GM13976 (cell line): ENCODE measurements around the gene TOMM40L.

ENCODE experiments used
- DNase-seq: peaks from one replicate; pipeline ENCODE4 v3.0.0; 2012; ENCODE audit warnings: low spot score
- CTCF ChIP-seq: IDR thresholded peaks from 2 replicates; pipeline ENCODE4 v1.5.1; 2012; ENCODE audit warnings: borderline replicate concordance, mild to moderate bottlenecking; ENCODE audit not compliant: insufficient read depth; ENCODE audit errors: extremely low read depth, missing control alignments, control extremely low read depth
- in situ Hi-C: fragments of 300-500 bp; cut with MboI; formaldehyde crosslinking; loops from one replicate; pipeline ENCODE4 v1.12.0; 2022; ENCODE audit warnings: low sequenced_read_pairs, mixed read lengths, inconsistent platforms; ENCODE audit not compliant: unreplicated experiment

TOMM40L gene

GRCh38 chr1:161190962-161191521 is 34.8 kb upstream of the TOMM40L start:
- TF ChIP-seq CTCF, result no peak
- no peak for DNase-seq
- in situ Hi-C loops, result no loop called here

GRCh38 chr1:161191971-161192370 is 33.9 kb upstream of the TOMM40L start:
- TF ChIP-seq CTCF, result no peak
- DNase-seq, result no peak
- in situ Hi-C loops, result no loop called here

- TF ChIP-seq CTCF, result peak; percentile 90
- peak; percentile 86 for DNase-seq
- in situ Hi-C loops, result no loop called here
These were observed 33.1 kb upstream of the TOMM40L start for GRCh38 chr1:161192476-161193465.

GRCh38 chr1:161193561-161194235 is 32.2 kb upstream of the TOMM40L start:
- no peak for DNase-seq
- in situ Hi-C loops, result no loop called here

GRCh38 chr1:161195171-161195570 is 30.7 kb upstream of the TOMM40L start:
- TF ChIP-seq CTCF, result no peak
- in situ Hi-C loops, result no loop called here
- no peak for DNase-seq

More at GRCh38 chr1:161193561-161194235, 32.2 kb upstream of the TOMM40L start:
- no peak for TF ChIP-seq CTCF

- no peak for TF ChIP-seq CTCF
- in situ Hi-C loops, result no loop called here
- DNase-seq, result no peak
These were observed 29.7 kb upstream of the TOMM40L start for GRCh38 chr1:161196111-161196510.
